DMS53 (cell line): Measurements from ENCODE around the gene GFOD2.
"Not testable (repeated sequence)": the region's sequence is repeated elsewhere in the genome, so short reads cannot be mapped to it uniquely, and the experiment has no call there.

ENCODE experiments used
- DNase-seq: peaks from one replicate; lab custom pipeline; 2025; lab: John Stamatoyannopoulos, UW

GFOD2 gene

GRCh38 chr16:67719048-67719777, at the start of gene GFOD2:
Gene GFOD2 (minus strand): TSS chr16:67719316. CDS start chr16:67685715, 33,601 bp downstream.
- DNase-seq, result peak; percentile 91

- peak; percentile 53 for DNase-seq
Observed at GRCh38 chr16:67767953-67768352, 48.8 kb upstream of the GFOD2 start.

GRCh38 chr16:67766291-67766690, 47.2 kb upstream of the GFOD2 start:
- DNase-seq, result no peak

GRCh38 chr16:67764158-67764667, 45.1 kb upstream of the GFOD2 start:
- DNase-seq, result no peak

GRCh38 chr16:67763066-67763465, 44.0 kb upstream of the GFOD2 start:
- DNase-seq, result no peak

- no peak for DNase-seq
Observed at GRCh38 chr16:67762385-67762784, 43.3 kb upstream of the GFOD2 start.

- no peak for DNase-seq
Observed at GRCh38 chr16:67761924-67762323, 42.8 kb upstream of the GFOD2 start.

- DNase-seq, result no peak
Observed at GRCh38 chr16:67760956-67761230, 41.8 kb upstream of the GFOD2 start.

- no peak for DNase-seq
Observed at GRCh38 chr16:67760206-67760955, 41.3 kb upstream of the GFOD2 start.

GRCh38 chr16:67758966-67759365, 39.9 kb upstream of the GFOD2 start:
- DNase-seq, result no peak

GRCh38 chr16:67758006-67758405, 38.9 kb upstream of the GFOD2 start:
- no peak for DNase-seq

- no peak for DNase-seq
Observed at GRCh38 chr16:67752641-67753040, 33.5 kb upstream of the GFOD2 start.

GRCh38 chr16:67751331-67751730, 32.2 kb upstream of the GFOD2 start:
- not testable (repeated sequence) for DNase-seq

GRCh38 chr16:67750466-67750865, 31.4 kb upstream of the GFOD2 start:
- no peak for DNase-seq

GRCh38 chr16:67749436-67750078, 30.4 kb upstream of the GFOD2 start:
- no peak for DNase-seq

GRCh38 chr16:67748834-67749233, 29.7 kb upstream of the GFOD2 start:
- no peak for DNase-seq

- DNase-seq, result peak; percentile 13
Observed at GRCh38 chr16:67746846-67747245, 27.7 kb upstream of the GFOD2 start.

- DNase-seq, result no peak
Observed at GRCh38 chr16:67741118-67741517, 22.0 kb upstream of the GFOD2 start.

- no peak for DNase-seq
Observed at GRCh38 chr16:67740391-67740790, 21.3 kb upstream of the GFOD2 start.

- DNase-seq, result peak; percentile 66
Observed at GRCh38 chr16:67736858-67737257, 17.7 kb upstream of the GFOD2 start.

- no peak for DNase-seq
Observed at GRCh38 chr16:67734731-67735201, 15.7 kb upstream of the GFOD2 start.

GRCh38 chr16:67733734-67734470, 14.8 kb upstream of the GFOD2 start:
- no peak for DNase-seq
